Activated T-helper 9 cell treated with anti-CD3 and anti-CD28 coated beads, Interleukin-2, amount 50 U/mL, for 16 hours (primary cell): ENCODE measurements around the gene SPIRE1.
"Not testable (repeated sequence)": the region's sequence is repeated elsewhere in the genome, so short reads cannot be mapped to it uniquely, and the experiment has no call there.

ENCODE experiments used
- DNase-seq: peaks from one replicate; pipeline ENCODE4 v3.0.0-alpha.2; 2020; ENCODE audit warnings: low read depth

Gene SPIRE1

GRCh38 chr18:12598181-12598930 lies 59.6 kb downstream of the SPIRE1 start:
- DNase-seq, result no peak

- no peak for DNase-seq
Measured at GRCh38 chr18:12597760-12598159, 60.1 kb downstream of the SPIRE1 start.

DNA sequence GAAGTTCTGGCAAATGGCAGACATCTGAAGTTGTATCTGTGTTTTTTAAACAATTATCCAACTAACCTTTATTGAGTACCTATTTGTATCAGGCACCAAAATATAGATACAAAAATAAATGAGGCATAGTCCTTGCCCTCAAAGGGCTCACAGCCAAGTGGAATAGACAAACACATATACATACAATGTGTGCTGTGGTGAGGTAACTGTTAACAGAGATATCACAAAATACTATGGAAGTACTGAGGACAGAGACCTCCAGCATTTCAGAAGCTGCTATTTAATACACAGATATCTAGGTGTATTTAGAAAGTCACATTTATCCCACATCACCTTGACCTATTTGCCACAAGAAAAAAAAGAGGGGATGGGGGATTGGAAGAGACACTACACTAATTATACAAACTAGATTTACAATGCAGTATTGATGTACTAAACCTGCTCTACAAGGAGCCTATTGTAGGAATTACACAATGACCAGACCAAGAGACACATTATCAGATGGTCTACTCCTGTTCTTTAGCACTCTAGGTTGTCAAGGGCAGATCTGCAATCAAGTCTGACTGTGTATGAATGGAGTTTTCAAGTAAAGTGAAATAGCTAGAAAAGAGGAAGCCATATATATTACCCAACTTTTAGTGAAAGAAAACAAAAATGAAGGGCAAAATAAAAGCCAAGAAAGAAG lies 62.2 kb downstream of the SPIRE1 start:
- DNase-seq, result no peak

- no peak for DNase-seq
Measured at GRCh38 chr18:12593866-12594265, 64.0 kb downstream of the SPIRE1 start.

DNA sequence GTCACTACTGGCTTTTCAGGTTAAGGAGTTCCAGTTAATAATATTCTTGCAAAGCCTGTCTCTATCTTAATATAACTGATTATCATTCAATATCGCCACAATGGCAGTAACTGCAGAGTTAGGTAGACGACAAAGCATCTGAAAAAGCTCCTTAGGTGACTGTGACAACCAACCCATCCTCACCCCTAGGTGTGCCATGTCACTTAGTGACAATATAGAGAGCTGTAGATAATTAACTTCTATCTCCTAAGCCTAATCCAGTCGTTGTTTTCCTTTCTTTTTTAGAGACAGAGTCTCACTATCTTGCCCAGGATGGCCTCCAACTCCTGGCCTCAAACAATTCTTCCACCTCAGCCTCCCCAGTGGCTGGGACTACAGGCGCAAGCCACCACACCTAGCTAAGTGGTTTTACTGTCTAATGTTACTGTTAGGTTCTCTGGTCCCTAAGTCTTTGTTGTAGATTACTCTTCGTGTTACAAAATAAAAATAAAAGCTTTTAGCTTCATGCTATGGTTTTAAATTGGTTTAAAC lies 65.2 kb downstream of the SPIRE1 start:
- no peak for DNase-seq

GRCh38 chr18:12589448-12589847 lies 68.5 kb downstream of the SPIRE1 start:
- DNase-seq, result no peak

DNA sequence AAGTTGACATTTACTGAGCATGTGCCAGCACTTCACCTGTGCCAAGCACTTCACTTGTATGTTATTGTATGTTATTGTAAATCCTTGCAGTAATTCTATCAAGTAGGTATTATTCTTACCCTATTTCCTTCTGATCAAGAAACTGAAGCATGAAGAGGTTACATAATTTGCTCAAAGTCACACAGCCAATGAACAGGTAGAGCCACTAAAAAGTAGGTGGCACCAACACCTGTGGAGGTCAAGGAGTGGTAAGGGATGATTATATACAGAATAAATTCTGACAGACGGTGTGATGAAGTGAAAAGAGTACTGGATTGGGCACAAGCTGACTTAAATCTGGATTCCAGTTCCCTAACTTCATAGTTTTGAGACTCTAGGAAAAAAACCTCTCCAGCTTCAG lies 71.0 kb downstream of the SPIRE1 start:
- DNase-seq, result no peak

DNA sequence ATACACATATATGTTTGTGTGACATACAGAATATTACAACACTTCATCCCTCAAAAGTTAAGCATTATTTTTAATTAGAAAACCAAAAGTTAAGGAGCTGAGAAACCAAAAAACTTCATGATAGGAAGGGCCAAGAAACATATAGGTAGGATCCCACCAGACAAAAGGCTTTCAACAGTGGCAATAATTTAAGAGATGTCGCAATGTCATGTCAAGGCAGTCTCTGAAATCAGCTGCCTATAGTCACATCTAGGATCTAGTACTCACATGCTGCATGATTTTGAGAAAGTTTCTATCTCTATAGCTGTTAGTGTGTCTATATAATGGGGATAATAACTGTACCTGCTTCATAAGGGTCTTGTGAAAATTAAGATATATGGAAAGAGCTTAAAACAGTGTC lies 72.7 kb downstream of the SPIRE1 start:
- no peak for DNase-seq

- DNase-seq, result no peak
Measured at GRCh38 chr18:12580630-12581342, 77.1 kb downstream of the SPIRE1 start.

DNA sequence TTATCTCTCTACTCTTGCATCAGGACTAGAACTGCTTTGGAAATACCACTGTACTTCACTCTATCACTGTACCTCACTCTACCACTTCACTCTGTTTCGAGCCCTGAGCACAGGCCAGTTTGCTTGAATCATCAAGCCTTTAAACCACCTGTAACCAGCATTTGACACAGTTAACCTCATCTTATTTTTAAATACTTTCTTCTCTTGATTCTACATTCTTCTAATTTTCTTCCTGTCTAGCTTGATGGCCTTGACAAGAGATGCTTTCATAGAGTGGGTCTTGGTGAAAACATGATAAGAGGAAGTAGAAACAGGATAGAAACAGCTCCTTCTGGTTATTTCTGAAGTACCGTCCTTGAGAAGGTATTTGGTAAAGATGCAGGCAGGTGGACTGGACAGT lies 78.1 kb downstream of the SPIRE1 start:
- no peak for DNase-seq

GRCh38 chr18:12577848-12578247 lies 80.1 kb downstream of the SPIRE1 start:
- no peak for DNase-seq

GRCh38 chr18:12574494-12575185 lies 83.3 kb downstream of the SPIRE1 start:
- no peak for DNase-seq

GRCh38 chr18:12571630-12572029 lies 86.3 kb downstream of the SPIRE1 start:
- DNase-seq, result no peak

DNA sequence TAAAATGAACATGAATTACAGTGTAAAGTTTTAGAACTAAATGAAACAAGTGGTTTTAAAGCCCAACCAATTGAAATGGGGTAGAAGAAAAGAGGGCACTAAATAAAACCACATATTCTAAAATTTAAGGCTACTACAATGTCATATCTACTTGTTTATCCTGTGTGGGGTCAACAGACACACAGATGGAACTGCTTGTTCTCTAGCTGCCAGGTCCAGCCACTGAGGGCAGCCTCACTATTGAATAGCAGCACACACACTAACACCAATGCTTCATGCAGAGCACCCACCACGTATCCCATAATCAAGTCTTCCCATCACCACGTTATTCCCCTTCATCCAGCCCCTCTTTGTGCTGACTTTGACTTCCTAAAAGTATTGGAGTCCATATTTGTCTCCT lies 88.1 kb downstream of the SPIRE1 start:
- no peak for DNase-seq

DNA sequence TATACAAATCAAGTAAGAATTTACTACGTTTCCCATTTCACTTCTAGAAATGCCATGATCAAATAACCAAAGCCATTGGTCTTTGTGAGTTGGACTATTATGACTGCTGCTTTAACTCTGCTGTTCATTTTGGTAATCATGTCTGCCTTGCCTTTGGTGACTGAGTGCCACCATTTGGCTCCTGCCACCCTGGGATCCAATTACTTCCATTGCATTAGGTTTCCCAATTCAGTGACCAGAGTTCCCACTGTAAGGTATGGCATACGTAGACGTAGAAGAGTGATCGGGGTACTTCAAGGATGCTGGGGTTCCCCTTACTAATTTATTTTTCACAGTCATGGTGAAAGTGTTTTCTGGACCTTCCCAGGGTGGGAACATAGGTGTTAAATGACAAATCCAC lies 90.1 kb downstream of the SPIRE1 start:
- no peak for DNase-seq

DNA sequence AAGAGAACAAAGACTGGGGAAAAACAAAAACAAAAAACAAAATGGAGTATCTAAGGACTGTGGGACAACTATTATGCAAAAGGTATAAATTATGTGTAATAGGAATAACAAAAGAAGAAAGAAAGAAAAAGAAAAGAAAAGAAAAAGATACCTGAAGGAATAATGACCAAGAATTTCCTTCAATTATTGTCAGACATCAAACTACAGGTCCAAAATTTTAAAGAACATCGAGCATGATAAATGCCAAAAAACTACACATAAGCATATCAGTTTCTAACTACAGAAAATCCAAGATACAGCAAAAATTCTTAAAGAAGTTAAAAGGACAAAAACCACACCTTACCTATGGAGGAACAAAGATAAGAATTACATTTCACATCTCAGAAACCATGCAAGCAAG lies 93.0 kb downstream of the SPIRE1 start:
- DNase-seq, result no peak

DNA sequence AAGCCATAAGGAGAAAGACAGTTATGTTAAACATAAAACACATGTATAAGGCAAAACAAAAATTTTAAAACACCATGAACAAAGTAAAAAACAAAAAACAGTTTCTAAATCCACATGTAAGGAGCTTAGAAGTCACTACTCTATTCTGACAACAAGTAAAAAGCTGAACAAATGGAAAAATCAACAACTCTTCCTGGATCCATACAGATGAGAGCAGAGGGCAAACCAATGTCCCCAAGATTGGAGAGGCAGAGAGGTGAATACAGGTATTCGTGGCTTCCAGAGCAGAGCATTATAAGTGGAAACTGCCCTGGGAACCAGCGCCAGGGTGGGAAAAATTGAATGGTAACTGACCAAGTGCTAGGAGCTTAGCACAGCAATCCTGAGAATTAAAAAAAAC lies 93.5 kb downstream of the SPIRE1 start:
- DNase-seq, result no peak

DNA sequence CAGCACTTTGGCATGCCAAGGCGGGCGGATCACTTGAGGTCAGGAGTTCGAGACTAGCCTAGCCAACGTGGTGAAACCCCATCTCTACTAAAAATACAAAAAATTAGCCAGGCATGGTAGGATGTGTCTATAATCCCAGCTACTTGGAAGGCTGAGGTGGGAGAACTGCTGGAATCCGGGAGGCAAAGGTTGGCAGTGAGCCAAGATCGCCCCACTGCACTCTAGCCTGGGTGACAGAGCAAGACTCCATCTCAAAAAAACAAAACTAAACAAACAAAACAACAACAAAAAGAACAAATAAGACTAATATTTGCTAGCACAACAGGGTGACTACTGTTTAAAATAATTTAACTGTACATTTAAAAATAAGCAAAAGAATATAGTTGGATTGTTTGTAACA lies 97.3 kb downstream of the SPIRE1 start:
- DNase-seq, result not testable (repeated sequence)

- DNase-seq, result no peak
Measured at GRCh38 chr18:12559319-12559718, 98.6 kb downstream of the SPIRE1 start.

DNA sequence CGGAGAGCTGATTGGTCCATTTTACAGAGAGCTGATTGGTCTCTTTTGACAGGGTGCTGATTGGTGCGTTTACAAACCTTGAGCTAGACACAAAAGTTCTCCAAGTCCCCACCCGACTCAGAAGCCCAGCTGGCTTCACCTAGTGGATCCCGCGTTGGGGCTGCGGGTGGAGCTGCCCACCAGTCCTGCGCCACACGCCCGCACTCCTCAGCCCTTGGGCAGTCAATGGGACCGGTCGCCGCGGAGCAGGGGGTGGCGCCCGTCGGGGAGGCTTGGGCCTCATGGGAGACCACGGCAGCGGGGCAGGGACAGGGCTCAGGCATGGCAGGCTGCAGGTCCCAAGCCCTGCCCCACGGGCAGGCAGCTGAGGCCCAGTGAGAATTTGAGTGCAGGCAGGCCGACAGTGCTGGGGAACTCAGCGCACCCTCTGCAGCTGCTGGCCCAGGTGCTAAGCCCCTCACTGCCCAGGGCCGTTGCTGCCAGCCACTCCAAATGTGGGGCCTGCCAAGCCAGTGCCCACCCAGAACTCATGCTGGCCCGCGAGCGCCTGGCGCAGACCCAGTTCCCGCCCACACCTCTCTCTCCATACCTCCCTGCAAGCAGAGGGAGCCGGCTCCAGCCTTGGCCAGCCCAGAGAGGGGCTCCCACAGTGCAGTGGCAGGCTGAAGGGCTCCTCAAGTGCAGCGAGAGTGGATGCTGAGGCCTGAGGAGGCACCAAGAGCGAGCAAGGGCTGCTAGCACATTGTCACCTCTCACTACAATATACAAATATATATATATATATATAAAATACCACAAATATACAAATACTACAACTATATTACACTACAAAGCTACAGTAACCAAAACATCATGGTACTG lies 100.7 kb downstream of the SPIRE1 start:
- no peak for DNase-seq

DNA sequence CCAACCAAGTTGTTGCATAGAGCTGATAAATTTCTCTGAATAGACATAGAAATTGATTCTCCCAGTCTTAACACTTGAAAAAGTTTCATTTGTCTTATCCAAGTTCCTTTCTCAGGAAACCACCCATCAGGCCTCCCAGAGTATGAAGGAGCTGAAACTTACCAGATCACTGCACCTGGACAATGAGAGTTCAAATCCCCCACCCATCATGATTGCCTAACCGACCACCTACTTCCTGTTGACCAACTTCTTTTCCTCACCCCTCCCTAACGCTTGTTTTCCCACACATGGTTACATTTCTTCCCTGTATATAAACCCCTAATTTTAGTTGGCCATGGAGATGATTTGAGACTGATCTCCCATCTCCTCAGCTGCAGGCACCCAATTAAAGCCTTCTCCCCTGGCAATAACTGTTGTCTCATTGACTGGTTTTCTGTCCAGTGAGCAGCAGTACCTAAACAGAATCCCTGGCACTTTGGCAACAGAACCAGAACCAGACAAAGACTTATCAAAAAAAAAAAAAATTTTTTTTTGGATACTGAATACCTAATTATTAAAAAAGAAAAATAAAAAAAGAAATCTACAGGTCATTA lies 103.0 kb downstream of the SPIRE1 start:
- DNase-seq, result no peak
